Stimulated activated CD4-positive, alpha-beta T cell treated with anti-CD3 and anti-CD28 coated beads, TNF-alpha, amount 100 ng/mL, for 4 hours (primary cell): ENCODE measurements around the gene SMURF1.
"Not testable (repeated sequence)": the region's sequence is repeated elsewhere in the genome, so short reads cannot be mapped to it uniquely, and the experiment has no call there.

Source experiments
- DNase-seq, 3 experiments: peaks; one replicate each; pipeline ENCODE4 v3.0.0-alpha.2; 2020; ENCODE audit warnings: low read depth in 3 of 3

Gene SMURF1

GRCh38 chr7:99143853-99144672 is at the start of gene SMURF1:
Gene SMURF1 (minus strand): TSS chr7:99144108. CDS start chr7:99143780, 328 bp downstream.
- DNase-seq, result peak; percentile 43 to 58 (median 48)

- no peak for DNase-seq
These were observed 48.1 kb upstream of the SMURF1 start for GRCh38 chr7:99191869-99192596.

- DNase-seq, result no peak
These were observed 46.6 kb upstream of the SMURF1 start for GRCh38 chr7:99190359-99191009.

GRCh38 chr7:99189222-99189621 is 45.3 kb upstream of the SMURF1 start:
- DNase-seq, result no peak

- no peak for DNase-seq
These were observed 44.3 kb upstream of the SMURF1 start for GRCh38 chr7:99188221-99188620.

GRCh38 chr7:99184532-99185218 is 40.8 kb upstream of the SMURF1 start:
- no peak for DNase-seq

- no peak for DNase-seq
These were observed 36.3 kb upstream of the SMURF1 start for GRCh38 chr7:99180067-99180650.

- no peak for DNase-seq
These were observed 33.3 kb upstream of the SMURF1 start for GRCh38 chr7:99177165-99177564.

GRCh38 chr7:99173787-99174186 is 29.9 kb upstream of the SMURF1 start:
- DNase-seq, result no peak

- DNase-seq, result no peak
These were observed 27.8 kb upstream of the SMURF1 start for GRCh38 chr7:99171731-99172130.

- DNase-seq, result no peak
These were observed 26.8 kb upstream of the SMURF1 start for GRCh38 chr7:99170730-99171074.

GRCh38 chr7:99170065-99170729 is 26.3 kb upstream of the SMURF1 start:
- DNase-seq, result no peak

GRCh38 chr7:99167072-99167471 is 23.2 kb upstream of the SMURF1 start:
- DNase-seq, result no peak

GRCh38 chr7:99165816-99166215 is 21.9 kb upstream of the SMURF1 start:
- DNase-seq, result no peak

GRCh38 chr7:99163669-99164068 is 19.8 kb upstream of the SMURF1 start:
- DNase-seq, result not testable (repeated sequence)

- DNase-seq, result no peak
These were observed 12.7 kb upstream of the SMURF1 start for GRCh38 chr7:99156649-99157048.

- DNase-seq, result no peak
These were observed 11.3 kb upstream of the SMURF1 start for GRCh38 chr7:99155211-99155610.

- no peak for DNase-seq
These were observed 3.1 kb upstream of the SMURF1 start for GRCh38 chr7:99146979-99147378.

- no peak for DNase-seq
These were observed 421 bp downstream of the SMURF1 start for GRCh38 chr7:99143521-99143852.

GRCh38 chr7:99142727-99143520 is 984 bp downstream of the SMURF1 start:
- DNase-seq, result peak; percentile 64 to 83 (median 80)
